Right ventricle myocardium superior (tissue), 1 donor: ENCODE data around the gene QKI. TPM values are rescaled to one million over a fixed set of nuclear protein-coding genes. Genes with fewer than 3 reads are reported as not detected.
"Not testable (repeated sequence)": the region's sequence is repeated elsewhere in the genome, so short reads cannot be mapped to it uniquely, and the experiment has no call there.

Experiments
- ATAC-seq: fragments of 200-7000 bp; cut with Tn5 transposase; one replicate; pipeline ENCODE4 v1.9.1; 2020; ENCODE audit warnings: mild to moderate bottlenecking; ENCODE audit not compliant: poor library complexity
- DNase-seq: peaks from one replicate; pipeline ENCODE4 v3.0.0-alpha.2; 2020
- intact Hi-C: fragments of 100-400 bp; cut with DNase I; formaldehyde crosslinking; loops from one replicate; pipeline ENCODE4 v1.11.2; 2022
- long read RNA-seq: library from polyadenylated mRNA; unstranded; transcript quantifications from one replicate; pipeline ENCODE4 v2.0.0, GENCODE V29; 2021
- total RNA-seq: library from RNA; stranded (reverse); fragmentation: NEBNext Ultra II Directional; extraction: Animal tissue kit (Norgen Biotek cat#: 25700); gene quantifications from one replicate; pipeline ENCODE4 v1.2.1, GENCODE V29; 2021
- donor health status: DM: no; HTN: yes; CAD: no; lungs with severe emphysema.

QKI gene
- total RNA-seq = 477 TPM
- long read RNA-seq, full-length matches to known transcripts = 319 of 509 reads
- long read RNA-seq, partial matches to known transcripts = 58 of 509 reads
- long read RNA-seq, other reads (novel, unspliced or antisense) = 132 of 509 reads

DNA sequence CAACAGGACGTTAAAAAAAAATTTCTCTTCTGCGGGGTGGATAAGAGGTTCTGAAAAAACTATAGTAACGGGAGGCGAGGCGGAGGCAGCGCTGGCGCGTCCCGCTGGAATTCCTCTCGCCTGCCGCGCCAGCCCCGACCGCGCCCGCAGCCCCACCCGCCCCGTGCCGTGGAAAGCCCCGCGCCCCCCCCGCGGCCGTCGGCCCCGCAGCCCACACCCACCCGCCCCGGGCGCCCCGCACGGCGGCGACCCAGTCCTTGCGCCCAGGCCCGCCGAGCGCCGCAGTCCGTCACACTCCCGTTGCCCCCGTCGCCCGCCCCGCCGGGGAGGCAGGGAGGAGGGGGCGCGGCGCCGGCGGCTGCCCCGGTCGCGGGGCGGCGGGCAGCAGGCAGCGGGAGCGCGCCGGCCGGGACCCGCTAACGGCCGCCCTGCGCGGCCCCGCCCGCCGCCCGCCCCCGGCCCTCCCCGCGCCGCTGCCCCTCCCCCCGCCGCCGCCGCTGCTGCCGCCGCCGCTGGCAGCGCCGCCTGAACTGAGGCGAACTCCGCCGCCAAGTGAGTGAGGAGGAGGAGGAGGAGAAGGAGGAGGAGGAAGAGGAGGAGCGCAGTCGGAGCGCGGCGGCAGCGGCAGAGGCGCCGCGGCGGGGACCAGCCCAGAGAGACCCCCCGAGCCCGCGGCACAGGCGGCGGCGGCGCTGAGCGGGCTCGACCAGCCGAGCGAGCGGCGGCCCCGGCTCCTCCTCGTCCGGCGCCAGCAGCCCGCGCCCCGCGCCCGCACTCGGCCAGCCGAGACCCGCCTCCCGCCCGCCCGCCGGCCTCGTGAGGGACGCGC is at the start of gene QKI:
QKI (plus strand) TSS at position 602 of the 829 bp plus-strand sequence. CDS start 476 bp downstream, outside the sequence.
- DNase-seq (peak; percentile 92), ATAC-seq (peak; percentile 30)
- intact Hi-C loops = loop anchor here (5.0 to 10.0 kb wide), 2 partner anchors 77 to 150 kb away; no protein-coding TSS in a partner anchor

DNA sequence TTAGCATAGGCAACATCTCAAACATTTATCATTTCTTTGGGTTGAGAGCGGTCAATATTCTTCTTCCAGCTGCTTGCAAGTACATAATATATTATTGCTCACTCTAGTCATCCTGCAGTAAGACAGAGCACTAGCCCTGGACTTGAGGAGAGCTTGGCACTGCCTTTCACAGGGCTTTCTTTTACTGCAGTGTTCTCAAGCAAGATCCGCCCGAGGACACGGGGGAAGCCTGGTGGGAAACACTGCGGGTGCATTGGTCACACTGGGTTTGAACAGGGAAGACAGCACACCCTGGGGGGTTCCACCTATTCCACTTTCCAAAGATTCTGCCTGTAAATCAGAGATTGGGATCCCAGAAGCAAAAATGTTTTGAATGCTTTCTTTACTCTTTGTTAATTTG is 48.2 kb upstream of the QKI start:
- ATAC-seq = no peak
- intact Hi-C loops = no loop called here

DNA sequence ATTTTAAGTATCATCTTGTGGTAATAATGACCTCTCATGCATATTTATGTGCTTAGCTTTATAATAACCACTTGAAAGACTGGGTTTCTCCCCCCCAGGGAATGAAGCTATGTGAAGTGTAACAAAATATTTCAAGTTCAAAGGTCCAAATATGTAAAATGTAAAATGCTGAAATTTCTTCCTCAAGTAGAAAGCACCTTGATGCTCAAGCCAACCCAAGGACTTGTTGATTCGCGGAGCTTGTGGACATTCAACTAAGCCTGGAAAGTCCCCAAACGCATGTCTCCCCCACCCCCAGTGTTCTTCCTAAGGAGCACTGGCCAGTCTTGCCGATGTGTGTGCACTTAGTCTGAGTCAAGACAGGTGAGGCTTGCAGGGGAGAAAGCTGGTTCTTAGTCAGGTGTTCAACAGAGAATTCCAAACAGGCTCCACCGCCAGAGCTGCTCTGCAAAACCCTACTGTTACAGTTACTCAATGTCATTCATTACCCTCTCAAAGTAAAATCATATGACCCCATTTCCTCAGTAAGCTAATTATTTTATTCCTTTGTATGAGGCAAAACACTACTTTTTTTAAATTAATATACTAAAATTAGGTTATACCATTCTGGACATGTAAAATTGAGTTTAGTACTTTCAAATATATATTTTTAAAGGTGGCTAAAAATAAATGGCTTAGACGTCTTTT is 46.9 kb upstream of the QKI start:
- ATAC-seq = no peak
- intact Hi-C loops = no loop called here
- no peak for DNase-seq

More for the DNA sequence above, 48.2 kb upstream of the QKI start:
- DNase-seq = no peak

DNA sequence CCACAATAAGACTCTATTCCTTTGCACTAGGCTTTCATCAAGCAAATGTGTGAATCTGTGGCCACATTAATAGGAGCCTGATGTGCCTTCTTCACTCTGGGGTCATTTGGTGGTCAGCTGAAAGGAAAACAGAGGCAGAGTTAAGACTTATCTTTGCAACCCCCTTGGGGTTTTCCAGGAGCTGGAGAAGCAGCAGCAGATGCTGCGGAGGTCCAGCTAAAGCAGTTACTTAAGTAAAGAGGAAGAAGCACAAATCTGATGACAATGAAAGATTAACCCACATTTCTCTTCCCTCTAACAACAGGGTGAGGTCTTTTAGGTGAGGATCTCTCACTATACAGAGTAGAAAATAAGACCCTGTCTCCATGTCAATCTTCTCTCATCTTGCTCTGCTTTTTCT is 45.4 kb upstream of the QKI start:
- intact Hi-C loops = no loop called here
- ATAC-seq (no peak), DNase-seq (no peak)

DNA sequence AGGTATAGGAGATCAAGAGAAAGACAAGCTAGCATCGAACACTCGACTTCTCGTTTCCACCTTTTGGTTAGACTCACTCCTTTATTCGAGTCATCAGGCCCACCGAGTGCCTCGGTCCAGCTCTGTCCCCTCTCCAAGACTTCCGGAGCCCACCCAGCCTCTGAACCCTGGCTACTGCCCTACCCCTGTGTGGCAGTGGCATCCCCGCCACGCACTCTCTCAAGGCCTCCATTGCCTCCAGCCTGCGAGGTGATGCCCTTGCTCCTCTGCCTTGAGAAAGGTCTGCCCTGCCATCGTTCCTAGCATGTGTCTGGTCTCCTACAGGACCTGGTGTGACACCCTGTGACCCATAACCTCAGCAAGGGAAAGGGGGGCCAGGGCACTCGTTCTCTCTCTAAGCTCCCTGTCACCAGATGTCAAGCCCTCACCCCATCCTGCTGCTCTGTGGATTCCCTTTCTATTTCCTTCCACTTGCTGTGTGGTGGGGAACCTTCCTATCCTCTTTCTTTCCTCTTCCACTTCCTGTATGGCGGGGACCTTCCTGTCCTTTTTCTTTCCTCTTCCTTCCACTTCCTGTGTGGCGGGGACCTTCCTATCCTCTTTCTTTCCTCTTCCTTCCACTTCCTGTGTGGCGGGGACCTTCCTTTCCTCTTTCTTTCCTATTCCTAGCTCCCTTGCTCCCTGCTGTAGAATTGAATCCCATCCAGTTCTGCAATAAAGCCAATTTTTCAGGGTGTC is 44.7 kb upstream of the QKI start:
- DNase-seq (no peak), ATAC-seq (no peak)
- intact Hi-C loops = no loop called here

DNA sequence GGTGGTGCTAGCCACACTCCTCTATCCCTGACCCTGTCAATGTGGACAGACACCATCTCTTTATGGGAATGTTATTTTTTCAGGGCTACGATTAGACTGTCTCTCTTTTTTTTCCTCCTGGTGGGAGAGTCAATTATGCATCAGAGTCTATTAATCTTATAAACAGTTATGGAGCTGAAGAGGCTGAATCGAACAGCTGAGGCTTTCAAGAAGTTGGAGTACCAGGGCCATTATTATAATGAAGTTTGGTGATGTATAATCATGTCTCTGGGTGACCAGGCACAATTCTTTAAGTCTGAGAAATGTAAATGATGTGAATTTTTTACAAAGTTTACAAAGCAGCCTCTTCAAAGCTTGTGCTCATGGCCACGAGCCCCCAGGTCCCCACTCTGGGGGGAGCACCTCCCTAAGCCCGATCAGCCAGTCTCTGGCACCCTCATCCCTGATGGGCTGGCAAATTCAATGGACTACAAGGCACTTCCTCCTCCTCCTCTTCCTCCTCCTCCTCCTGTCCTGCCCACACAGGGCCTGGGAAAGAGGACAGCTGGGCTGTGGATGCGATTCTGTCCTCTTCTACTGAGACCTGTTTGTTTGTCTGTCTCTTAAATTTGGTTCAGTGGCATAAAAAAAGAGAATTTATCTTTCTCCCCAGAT is 43.9 kb upstream of the QKI start:
- ATAC-seq (no peak), DNase-seq (no peak)

DNA sequence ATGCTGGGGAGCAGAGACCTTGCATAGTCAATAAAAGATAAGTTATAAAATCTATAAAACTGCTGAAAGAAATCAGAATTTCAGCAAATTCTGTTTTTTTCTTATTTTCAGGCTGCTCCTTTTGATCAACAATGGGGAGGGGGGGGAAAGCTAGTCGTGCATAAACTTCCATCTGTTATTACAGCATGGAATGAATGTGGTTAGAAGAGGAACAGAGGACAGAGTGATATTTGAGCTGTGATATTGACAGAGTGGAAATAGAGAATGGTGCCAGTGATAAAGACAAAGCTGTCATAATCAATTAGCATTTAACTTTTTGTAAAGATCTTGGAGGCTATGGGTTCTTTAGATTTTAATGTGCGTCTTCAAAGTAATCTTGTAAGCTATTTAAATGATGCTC is 43.4 kb upstream of the QKI start:
- no peak for ATAC-seq
- DNase-seq = no peak
- intact Hi-C loops = no loop called here

More for the DNA sequence above, 43.9 kb upstream of the QKI start:
- intact Hi-C loops = no loop called here

DNA sequence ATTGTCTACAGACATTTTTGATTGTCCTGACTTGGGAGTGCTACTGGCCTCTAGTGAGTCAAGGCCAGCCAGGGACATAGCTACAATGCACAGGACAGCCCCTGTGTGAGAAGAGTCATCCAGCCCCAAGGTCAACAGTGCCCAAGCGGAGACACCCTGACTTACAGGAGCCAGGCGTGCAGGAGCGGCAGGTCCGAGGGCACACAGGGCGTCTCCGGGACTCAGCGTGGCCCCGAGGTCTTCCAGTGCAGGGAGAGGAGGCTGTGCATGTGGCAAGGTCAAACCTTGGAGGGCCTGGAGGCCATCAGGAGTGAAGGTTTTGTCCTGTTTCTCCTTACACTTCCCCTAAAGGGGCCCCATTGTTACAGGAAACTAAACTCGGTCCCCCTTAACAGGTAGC is 41.3 kb upstream of the QKI start:
- intact Hi-C loops = no loop called here
- ATAC-seq (no peak), DNase-seq (no peak)

DNA sequence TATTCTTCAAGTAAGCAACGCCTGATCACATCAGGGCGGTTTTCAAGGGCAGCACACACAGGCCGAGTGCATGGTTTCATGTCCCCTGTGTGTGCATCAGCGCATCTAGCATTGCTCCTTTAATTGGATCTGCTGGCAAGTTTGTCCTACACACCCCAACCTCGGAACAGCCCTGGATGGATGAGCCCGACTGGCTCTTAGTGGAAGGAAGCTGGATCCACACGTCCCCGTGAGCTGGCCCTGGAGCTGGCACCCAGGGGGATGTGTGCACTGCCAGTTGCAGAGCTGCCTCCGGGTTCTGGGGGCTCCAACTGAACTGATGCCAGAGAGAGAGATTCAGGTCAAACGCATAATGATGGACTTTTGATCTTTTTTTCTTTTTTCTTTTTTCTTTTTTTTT is 39.2 kb upstream of the QKI start:
- intact Hi-C loops = no loop called here
- ATAC-seq = no peak
- no peak for DNase-seq

DNA sequence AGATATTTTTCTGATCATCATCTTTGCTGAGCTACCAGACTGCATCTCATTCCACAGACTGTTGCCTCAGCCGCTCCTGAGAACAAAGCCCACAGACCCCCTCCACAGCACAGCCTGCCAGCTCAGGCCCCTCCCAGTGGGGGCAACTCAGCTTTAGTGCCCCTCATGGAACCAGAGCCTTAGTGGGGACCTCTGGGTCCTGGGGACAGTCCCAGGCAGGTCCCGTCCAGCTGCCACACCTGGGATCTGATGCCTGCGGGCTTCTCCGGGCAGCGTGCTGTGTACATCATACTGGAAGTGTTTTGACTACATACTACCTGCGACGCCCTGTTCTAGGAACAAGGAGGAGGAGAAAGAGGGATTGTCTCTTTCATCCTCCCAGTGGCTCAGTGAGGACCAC is 38.3 kb upstream of the QKI start:
- ATAC-seq (no peak), DNase-seq (no peak)
- intact Hi-C loops = no loop called here

DNA sequence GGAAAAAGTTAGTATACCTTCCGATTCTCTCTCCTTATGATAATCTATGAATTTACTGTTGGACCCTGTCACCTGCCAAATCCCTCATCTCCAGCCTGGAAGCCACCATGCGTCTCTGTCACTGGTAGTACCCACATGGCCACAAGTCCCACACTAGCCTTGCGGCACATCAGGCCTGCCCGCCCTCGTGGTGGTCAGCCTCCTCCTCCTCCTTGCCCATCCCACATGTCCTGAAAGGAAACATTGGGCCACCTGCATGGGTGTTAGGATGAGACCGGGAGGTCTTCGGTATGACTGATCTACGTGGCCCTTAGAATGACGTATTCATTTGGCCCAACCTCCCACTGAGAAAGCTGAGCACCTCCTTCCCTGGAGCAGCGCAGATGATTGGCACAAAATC is 37.0 kb upstream of the QKI start:
- intact Hi-C loops = no loop called here
- no peak for ATAC-seq
- DNase-seq = no peak

DNA sequence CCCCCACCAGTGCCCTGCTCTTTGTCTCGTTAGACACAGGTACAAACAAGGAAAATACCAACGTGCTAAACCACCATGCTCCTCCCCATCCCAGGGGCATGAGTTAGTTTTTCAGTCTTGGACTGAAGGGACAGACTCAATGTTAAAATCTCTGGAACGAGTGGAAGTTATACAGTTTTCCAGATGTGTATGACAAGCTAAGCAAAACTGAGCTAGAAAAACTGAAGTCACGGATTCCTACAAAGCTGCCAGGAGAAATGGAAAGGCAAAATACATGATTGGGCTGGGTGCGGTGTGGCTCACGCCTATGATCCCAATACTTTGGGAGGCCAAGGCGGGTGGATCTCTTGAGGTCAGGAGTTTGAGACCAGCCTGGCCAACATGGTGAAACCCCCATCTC is 34.3 kb upstream of the QKI start:
- ATAC-seq = no peak
- DNase-seq = no peak
- intact Hi-C loops = no loop called here

DNA sequence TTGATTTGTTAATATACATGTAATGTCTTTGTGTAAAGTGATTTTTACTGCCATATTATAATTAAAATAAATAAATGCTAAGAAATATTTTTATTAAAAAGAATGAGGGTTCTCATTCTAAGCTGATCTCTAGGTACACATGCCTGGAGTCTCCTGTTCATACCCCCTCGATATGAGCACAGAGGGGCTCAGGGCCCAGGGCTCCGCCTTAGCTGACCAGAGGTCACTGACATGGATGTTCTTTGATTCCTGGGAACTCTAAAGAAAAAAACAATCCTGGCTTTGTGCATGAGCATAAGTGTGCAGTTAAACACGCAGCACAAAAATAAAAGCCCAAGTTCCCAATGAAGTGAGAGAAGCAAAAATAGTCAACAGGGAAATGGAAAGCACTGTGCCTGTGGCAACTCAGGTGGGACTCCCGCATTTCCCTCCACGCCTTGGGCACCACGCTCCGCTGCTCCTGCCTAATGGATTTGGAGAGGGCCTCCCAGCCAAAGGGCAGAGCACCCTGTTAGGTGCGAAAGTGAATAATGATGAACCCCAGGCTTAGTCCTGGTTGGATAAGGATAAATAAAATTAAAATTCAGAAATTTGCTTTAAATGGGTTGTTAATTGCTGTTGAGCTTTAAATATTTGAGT is 33.3 kb upstream of the QKI start:
- DNase-seq (no peak), ATAC-seq (no peak)
- intact Hi-C loops = no loop called here

DNA sequence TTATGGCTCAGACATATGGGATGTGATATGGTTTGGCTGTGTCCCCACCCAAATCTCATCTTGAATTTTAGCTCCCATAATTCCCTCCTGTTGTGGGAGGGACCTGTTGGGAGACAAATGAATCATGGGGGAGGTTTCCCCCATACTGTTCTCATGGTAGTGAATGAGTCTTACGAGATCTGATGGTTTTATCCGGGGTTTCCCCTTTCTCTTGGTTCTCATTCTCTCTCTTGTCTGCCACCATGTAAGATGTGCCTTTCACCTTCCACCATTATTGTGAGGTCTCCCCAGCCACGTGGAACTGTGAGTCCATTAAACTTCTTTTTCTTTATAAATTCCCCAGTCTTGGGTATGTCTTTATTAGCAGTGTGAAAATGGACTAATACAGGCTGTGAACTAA is 31.1 kb upstream of the QKI start:
- intact Hi-C loops, DNase-seq, ATAC-seq: not testable (repeated sequence)

DNA sequence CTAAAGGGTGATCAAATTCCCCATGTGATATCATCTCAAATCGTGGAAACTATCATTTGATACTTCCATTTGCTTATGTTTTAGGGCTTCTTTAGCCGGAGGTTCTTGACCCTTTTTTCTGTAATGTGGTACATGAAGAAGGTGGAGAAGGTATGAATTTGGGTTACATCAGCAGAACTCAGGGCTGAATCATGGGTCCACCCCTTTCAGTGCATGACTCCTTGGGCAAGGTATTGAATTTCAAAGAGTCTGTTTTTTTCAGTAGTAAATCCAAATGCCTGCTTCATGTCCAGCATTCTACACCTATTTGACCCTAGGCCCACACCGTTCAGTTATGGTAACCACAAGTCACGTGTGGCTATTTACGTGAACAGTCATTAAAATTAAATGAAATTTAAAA is 30.6 kb upstream of the QKI start:
- intact Hi-C loops = no loop called here
- DNase-seq (no peak), ATAC-seq (no peak)

DNA sequence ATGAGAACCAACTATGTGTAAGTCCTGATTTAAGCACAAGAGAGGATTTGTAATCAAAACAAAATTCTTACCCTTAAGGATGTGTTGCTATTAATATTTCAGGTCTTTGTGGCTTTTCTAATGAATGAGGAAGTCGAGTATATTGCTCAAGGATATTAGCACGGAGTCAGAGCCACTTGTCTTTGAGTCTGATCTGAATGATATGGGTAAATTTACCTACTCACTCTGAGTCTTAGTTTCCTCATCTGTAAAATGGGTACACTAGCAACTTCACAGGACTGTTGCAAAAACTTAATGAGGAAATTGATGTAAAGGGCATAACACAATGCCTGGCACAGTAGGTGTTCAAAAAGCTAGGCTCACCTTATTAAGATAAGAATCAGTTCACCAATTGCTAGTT is 30.0 kb upstream of the QKI start:
- intact Hi-C loops = no loop called here
- ATAC-seq = no peak
- DNase-seq = no peak

DNA sequence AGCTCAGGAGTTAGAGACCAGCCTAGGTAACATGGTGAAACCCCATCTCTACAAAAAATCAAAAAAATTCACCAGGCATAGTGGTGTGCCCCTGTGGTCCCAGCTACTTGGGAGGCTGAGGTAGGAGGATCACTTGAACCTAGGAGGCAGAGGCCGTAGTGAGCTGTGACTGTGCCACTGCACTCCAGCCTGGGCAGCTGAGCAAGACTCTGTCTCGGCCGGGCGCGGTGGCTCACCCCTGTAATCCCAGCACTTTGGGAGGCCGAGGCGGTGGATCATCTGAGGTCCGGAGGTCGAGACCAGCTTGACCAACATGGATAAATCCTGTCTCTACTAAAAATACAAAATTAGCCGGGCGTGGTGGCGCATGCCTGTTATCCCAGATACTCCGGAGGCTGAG is 29.0 kb upstream of the QKI start:
- intact Hi-C loops, ATAC-seq, DNase-seq: not testable (repeated sequence)

DNA sequence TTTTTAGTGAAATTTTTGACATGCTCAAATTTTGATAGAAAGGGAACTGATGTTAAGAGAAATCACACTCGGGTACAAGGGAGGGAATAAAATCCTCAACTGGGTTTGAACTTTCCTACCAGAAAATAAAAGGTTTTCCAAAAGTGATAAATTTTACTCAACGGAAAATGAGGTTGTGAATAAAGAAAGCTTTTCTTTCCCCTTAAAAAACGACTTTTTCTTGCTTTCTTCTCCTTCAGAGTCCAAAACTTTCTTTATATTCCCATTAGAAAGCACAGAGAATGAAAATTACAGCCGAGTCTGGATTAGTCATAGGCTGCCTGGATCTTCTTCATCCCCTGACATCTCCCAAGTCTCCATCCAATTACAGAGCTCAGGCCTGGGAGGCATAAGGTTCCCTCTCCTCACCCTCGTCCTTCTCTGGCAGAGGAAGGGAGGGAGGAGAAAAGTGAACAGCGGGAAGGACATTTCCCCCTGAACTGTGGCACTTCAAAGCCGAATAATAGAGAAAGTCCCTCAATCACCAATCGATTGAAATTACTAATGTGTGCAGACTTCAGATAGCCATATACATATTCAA is 28.1 kb upstream of the QKI start:
- DNase-seq (no peak), ATAC-seq (no peak)
- intact Hi-C loops = no loop called here
